HG03175 (cell line): ENCODE measurements around the gene AP2A2.

ENCODE experiments used
- ATAC-seq: cut with Tn5 transposase; IDR thresholded peaks from one replicate; pipeline ENCODE4 v1.9.1; 2021; ENCODE audit warnings: mild to moderate bottlenecking, moderate library complexity; ENCODE audit not compliant: unreplicated experiment

Gene AP2A2

GRCh38 chr11:925496-926301 is at the start of gene AP2A2:
Gene AP2A2 (plus strand): TSS chr11:925870. CDS start chr11:926022, 152 bp downstream.
- ATAC-seq: peak; percentile 75

GRCh38 chr11:876545-876944 is 49.1 kb upstream of the AP2A2 start:
- ATAC-seq: no peak

GRCh38 chr11:877565-877964 is 48.1 kb upstream of the AP2A2 start:
- no peak for ATAC-seq

- ATAC-seq: no peak
Measured at GRCh38 chr11:880447-880846, 45.2 kb upstream of the AP2A2 start.

GRCh38 chr11:882596-882995 is 43.1 kb upstream of the AP2A2 start:
- no peak for ATAC-seq

GRCh38 chr11:883527-883926 is 42.1 kb upstream of the AP2A2 start:
- ATAC-seq: no peak

GRCh38 chr11:884578-885070 is 41.0 kb upstream of the AP2A2 start:
- no peak for ATAC-seq

- no peak for ATAC-seq
Measured at GRCh38 chr11:886568-886967, 39.1 kb upstream of the AP2A2 start.

GRCh38 chr11:887589-887988 is 38.1 kb upstream of the AP2A2 start:
- ATAC-seq: no peak

- no peak for ATAC-seq
Measured at GRCh38 chr11:888310-889212, 37.1 kb upstream of the AP2A2 start.

- no peak for ATAC-seq
Measured at GRCh38 chr11:889257-889656, 36.4 kb upstream of the AP2A2 start.

- no peak for ATAC-seq
Measured at GRCh38 chr11:889687-890475, 35.8 kb upstream of the AP2A2 start.

- ATAC-seq: no peak
Measured at GRCh38 chr11:890794-891540, 34.7 kb upstream of the AP2A2 start.

- ATAC-seq: no peak
Measured at GRCh38 chr11:893008-893654, 32.5 kb upstream of the AP2A2 start.

- no peak for ATAC-seq
Measured at GRCh38 chr11:894575-895201, 31.0 kb upstream of the AP2A2 start.

- ATAC-seq: no peak
Measured at GRCh38 chr11:895331-896110, 30.1 kb upstream of the AP2A2 start.

- ATAC-seq: no peak
Measured at GRCh38 chr11:897253-898142, 28.2 kb upstream of the AP2A2 start.

- ATAC-seq: no peak
Measured at GRCh38 chr11:898143-898511, 27.5 kb upstream of the AP2A2 start.
